Activated CD4-positive, alpha-beta memory T cell treated with anti-CD3 and anti-CD28 coated beads for 36 hours (primary cell): ENCODE data around the gene DLX1. TPM values are rescaled to one million over a fixed set of nuclear protein-coding genes. Genes with fewer than 3 reads are reported as not detected.
"Not testable (repeated sequence)": the region's sequence is repeated elsewhere in the genome, so short reads cannot be mapped to it uniquely, and the experiment has no call there.

ENCODE experiments used
- CTCF ChIA-PET: fragments of 350-600 bp; sonication (Branson Sonifier 250); formaldehyde crosslinking; loops from one replicate; lab custom pipeline; 2021; ENCODE audit warnings: antibody characterized with exemption, inconsistent platforms; lab: Charles Lee
- POLR2A ChIA-PET: fragments of 350-600 bp; sonication (Branson Sonifier 250); formaldehyde crosslinking; loops from one replicate; lab custom pipeline; 2021; ENCODE audit warnings: antibody characterized with exemption; lab: Charles Lee
- DNase-seq: peaks from one replicate; pipeline ENCODE4 v3.0.0-alpha.2; 2020
- H3K27ac Mint-ChIP-seq: one replicate; pipeline ENCODE4 v1.8.0; 2021; ENCODE audit warnings: mixed read lengths
- H3K27me3 Mint-ChIP-seq: one replicate; pipeline ENCODE4 v1.8.0; 2021; ENCODE audit warnings: mixed read lengths
- H3K36me3 Mint-ChIP-seq: one replicate; pipeline ENCODE4 v1.8.0; 2021; ENCODE audit warnings: mixed read lengths
- H3K4me1 Mint-ChIP-seq: one replicate; pipeline ENCODE4 v1.8.0; 2021; ENCODE audit warnings: low read depth, mixed read lengths
- H3K4me3 Mint-ChIP-seq: one replicate; pipeline ENCODE4 v1.8.0; 2021; ENCODE audit warnings: mild to moderate bottlenecking, mixed read lengths
- H3K9me3 Mint-ChIP-seq: one replicate; pipeline ENCODE4 v1.8.0; 2021; ENCODE audit warnings: mixed read lengths
- intact Hi-C: fragments of 100-400 bp; cut with micrococcal nuclease; formaldehyde crosslinking; loops from one replicate; pipeline ENCODE4 v1.15.1; 2023
- total RNA-seq, 2 experiments: library from RNA; stranded (reverse); gene quantifications; one replicate each; pipeline ENCODE4 v1.2.3, GENCODE V29; 2021

Gene DLX1
- total RNA-seq, 2 experiments from 2014 or later, result not detected

DNA sequence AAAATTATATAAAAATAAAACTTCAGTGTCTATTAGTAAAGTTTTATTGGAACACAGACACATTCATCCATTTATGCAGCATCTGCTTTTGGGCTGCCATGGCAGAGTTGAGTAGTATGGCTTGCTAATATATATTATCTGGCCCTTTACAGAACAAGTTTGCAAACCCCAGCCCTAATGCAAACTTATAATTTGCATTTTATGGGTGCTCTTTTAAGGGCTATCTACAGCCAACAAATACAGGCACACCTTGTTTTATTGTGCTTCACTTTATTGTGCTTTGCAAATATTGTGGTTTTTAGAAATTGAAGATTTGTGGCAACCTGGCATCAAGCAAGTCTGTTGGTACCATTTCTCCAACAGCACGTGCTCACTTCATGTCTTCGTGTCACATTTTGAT, 52.6 kb downstream of the DLX1 start:
- CTCF ChIA-PET, result interaction anchor here (3.0 kb wide), 1 partner anchor 11 kb away, joined by 14 read pairs; no protein-coding TSS in a partner anchor
- H3K4me1 Mint-ChIP-seq, result no peaks in the 10 kb centered on the region
- no peaks in the 10 kb centered on the region for H3K36me3 Mint-ChIP-seq
- POLR2A ChIA-PET, result no interaction called here
- no peak for DNase-seq
- no peak overlapping the region for H3K27ac Mint-ChIP-seq
- H3K9me3 Mint-ChIP-seq, result no peaks in the 10 kb centered on the region
- H3K4me3 Mint-ChIP-seq, result no peak overlapping the region
- peaks cover 2% of the 10 kb centered on the region for H3K27me3 Mint-ChIP-seq
- intact Hi-C loops, result no loop called here

DNA sequence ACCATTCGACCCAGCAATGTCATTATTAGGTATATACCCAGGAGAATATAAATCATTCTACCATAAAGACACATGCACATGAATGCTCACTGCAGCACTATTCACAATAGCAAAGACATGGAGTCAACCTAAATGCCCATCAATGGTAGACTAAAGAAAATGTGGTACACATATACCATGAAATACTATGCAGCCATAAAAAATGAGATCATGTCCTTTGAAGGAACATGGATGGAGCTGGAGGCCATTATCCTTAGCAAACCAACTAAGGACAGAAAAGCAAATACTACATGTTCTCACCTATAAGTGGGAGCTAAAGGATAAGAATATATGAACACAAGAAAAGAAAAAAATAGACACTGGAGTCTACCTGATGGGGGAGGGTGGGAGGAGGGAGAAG, 53.4 kb downstream of the DLX1 start:
- H3K4me3 Mint-ChIP-seq, H3K9me3 Mint-ChIP-seq, DNase-seq, intact Hi-C loops, H3K36me3 Mint-ChIP-seq, POLR2A ChIA-PET, H3K4me1 Mint-ChIP-seq, H3K27me3 Mint-ChIP-seq, H3K27ac Mint-ChIP-seq: not testable (repeated sequence)
- CTCF ChIA-PET, result interaction anchor here (2.0 kb wide), 1 partner anchor 11 kb away, joined by 8 read pairs; no protein-coding TSS in a partner anchor

Other genes with a start within 250 kb of the DLX1 start
- 10 to 100 TPM; 15.1 to 17.0 TPM for gene SLC25A12, start 191.3 kb upstream of the DLX1 start, total RNA-seq
- 10 to 100 TPM; 86.2 to 90.8 TPM for gene HAT1, start 163.0 kb upstream of the DLX1 start, total RNA-seq
- 1 to 10 TPM; 3.4 to 3.9 TPM for gene METAP1D, start 85.6 kb upstream of the DLX1 start, total RNA-seq
- gene DLX2, start 17.4 kb downstream of the DLX1 start, total RNA-seq, result not detected